Measurements from ENCODE around the gene CCDC27. TPM values are rescaled to one million over a fixed set of nuclear protein-coding genes. Genes with fewer than 3 reads are reported as not detected.
"Not testable (repeated sequence)": the region's sequence is repeated elsewhere in the genome, so short reads cannot be mapped to it uniquely, and the experiment has no call there.

Gene CCDC27
- total and polyA plus RNA-seq, 2 of the 8 experiments (the other 6 are each of a cell fraction or from before 2014, with no cell fraction given), result 0.15 TPM; not detected in 1

GRCh38 chr1:3724416-3725030, 27.7 kb upstream of the CCDC27 start:
- not testable (repeated sequence) for H3K56ac ChIP-seq (replicated peaks; ENCODE audit: insufficient read length, low read depth, low read length); H3K4ac ChIP-seq (replicated peaks; ENCODE audit: insufficient read length, low read depth, low read length); H3K27me3 ChIP-seq (replicated peaks in 1 of 4; ENCODE audit: control insufficient read depth in 3 of 4, extremely low read depth in 1 of 4, insufficient read depth in 3 of 4, low read length in 3 of 4); H3K18ac ChIP-seq (ENCODE audit: extremely low read depth, low read length); H3K4me3 ChIP-seq (ENCODE audit: extremely low read depth in 1 of 4, insufficient read depth in 2 of 4, low read depth in 3 of 4, low read length in 4 of 4); H3K9ac ChIP-seq (replicated peaks in 1 of 4; ENCODE audit: extremely low read depth in 1 of 4, low read depth in 3 of 4, low read length in 3 of 4); H2BK120ac ChIP-seq (replicated peaks; ENCODE audit: low read depth, low read length); H4K8ac ChIP-seq (ENCODE audit: extremely low read depth, insufficient read depth, low read length); H3K23ac ChIP-seq (ENCODE audit: insufficient read length); H2BK5ac ChIP-seq (ENCODE audit: low read depth, low read length); H2BK20ac ChIP-seq (ENCODE audit: low read length); H2AK5ac ChIP-seq (ENCODE audit: low read depth, low read length); H3K36me3 ChIP-seq (ENCODE audit: control insufficient read depth in 2 of 4, insufficient read depth in 4 of 4, low read length in 3 of 4); H3K4me1 ChIP-seq (replicated peaks in 1 of 4; ENCODE audit: control insufficient read depth in 3 of 4, insufficient read depth in 4 of 4, low read length in 3 of 4); H2BK12ac ChIP-seq (ENCODE audit: low read depth, low read length); H2AFZ ChIP-seq (ENCODE audit: low read length); H3K4me2 ChIP-seq (ENCODE audit: insufficient read depth in 1 of 2, low read depth in 2 of 2, low read length in 2 of 2); H4K91ac ChIP-seq (replicated peaks; ENCODE audit: insufficient read length, low read length); H3K27ac ChIP-seq (ENCODE audit: low read depth, low read length); H3K14ac ChIP-seq (ENCODE audit: insufficient read length); H3K9me3 ChIP-seq (ENCODE audit: insufficient read depth in 2 of 2, low read depth in 1 of 2, low read length in 1 of 2); H2BK15ac ChIP-seq (ENCODE audit: low read length); H4K5ac ChIP-seq (ENCODE audit: insufficient read length, low read depth, low read length); H3K79me2 ChIP-seq (ENCODE audit: control insufficient read depth in 1 of 2, insufficient read depth in 2 of 2, low read length in 2 of 2); H3K79me1 ChIP-seq (ENCODE audit: low read depth, low read length); H4K20me1 ChIP-seq (replicated peaks in 1 of 2; ENCODE audit: control insufficient read depth in 1 of 2, insufficient read depth in 2 of 2, low read length in 2 of 2)
- WGBS, 2 experiments (ENCODE audit: extremely low coverage in 1 of 2, insufficient coverage in 1 of 2, insufficient read length in 1 of 2, insufficient replicate concordance in 2 of 2, low coverage in 1 of 2, low lambda C conversion rate in 2 of 2, missing lambda C conversion rate in 1 of 2), result 44% methylated on average over 18 of the region's 18 CpGs; no CpG with 5 or more reads in 1 of the 2 experiments
- CTCF ChIA-PET (ENCODE audit: partially characterized antibody), result interaction anchor here (0.6 to 2.9 kb wide), 56 partner anchors 9 to 1914 kb away, joined by 3 to 49 read pairs (median 4); partner anchors contain the start of genes CCDC27 and TP73
- POLR2A ChIA-PET (ENCODE audit: partially characterized antibody), result interaction anchor here (0.7 to 1.6 kb wide), 3 partner anchors 9 to 114 kb away, joined by 3 to 7 read pairs (median 5); no protein-coding TSS in a partner anchor
- peak; percentile 35; the same call in 1 of the 2 replicates for TF ChIP-seq YY1 (IDR thresholded peaks at IDR 0.05; ENCODE audit: low read depth, low read length)
- peak in 2 of 3 experiments; percentile 93 to 96; a peak in 3 of 4 replicates for TF ChIP-seq CTCF (IDR thresholded peaks at IDR 0.05; ENCODE audit: control extremely low read depth in 1 of 3, insufficient read depth in 1 of 3, low read depth in 1 of 3, low read length in 3 of 3)
- TF ChIP-seq SIN3A (conservative IDR thresholded peaks at IDR 0.05 in 1 of 2, IDR thresholded peaks at IDR 0.05 in 1 of 2; ENCODE audit: low read depth in 1 of 2, low read length in 2 of 2), result 0 out of 4 replicates have a peak, but pooled peaks of 1 of the 2 experiments have one; percentile 41
- TF ChIP-seq RAD21 (IDR thresholded peaks at IDR 0.05 in 1 of 2, conservative IDR thresholded peaks at IDR 0.05 in 1 of 2; ENCODE audit: low read depth in 2 of 2, low read length in 2 of 2), result peak; percentile 95 to 96
- peak; percentile 62 to 95 for DNase-seq (ENCODE audit: low read depth in 1 of 2, low spot score in 2 of 2)
- H3K23me2 ChIP-seq (ENCODE audit: low read depth, low read length), result peaks cover 15% of the 10 kb centered on the region; the same call in 1 of the 2 replicates
- FAIRE-seq, result peak; percentile 48

All from H1 (cell line).